HEK293 (cell line): ENCODE measurements around the gene ASIC3.

ENCODE experiments used
- BCL11B ChIP-seq: fragments of 450-650 bp; formaldehyde crosslinking; IDR thresholded peaks from 2 replicates; pipeline ENCODE4 v1.5.1; 2016; ENCODE audit warnings: low read depth, missing biosample characterization, missing genetic modification characterization
- GLI4 ChIP-seq: fragments of 450-650 bp; formaldehyde crosslinking; IDR thresholded peaks from 2 replicates; pipeline ENCODE4 v1.5.1; 2016; ENCODE audit warnings: missing biosample characterization, missing genetic modification characterization
- HOXA7 ChIP-seq: sonication (generic); formaldehyde crosslinking; IDR thresholded peaks from 2 replicates; pipeline ENCODE4 v1.8.1; 2022; ENCODE audit warnings: missing genetic modification reagents, borderline replicate concordance
- HOXD13 ChIP-seq: sonication (generic); formaldehyde crosslinking; IDR thresholded peaks from 2 replicates; pipeline ENCODE4 v1.8.0; 2022; ENCODE audit warnings: missing genetic modification reagents, borderline replicate concordance
- KLF16 ChIP-seq: fragments of 450-650 bp; formaldehyde crosslinking; IDR thresholded peaks from 2 replicates; pipeline ENCODE4 v1.5.1; 2017; ENCODE audit warnings: missing biosample characterization, missing genetic modification characterization
- SP3 ChIP-seq: fragments of 450-650 bp; formaldehyde crosslinking; IDR thresholded peaks from 2 replicates; pipeline ENCODE4 v1.5.1; 2016; ENCODE audit warnings: missing biosample characterization, missing genetic modification characterization
- ZBTB21 ChIP-seq: fragments of 450-650 bp; formaldehyde crosslinking; IDR thresholded peaks from 2 replicates; pipeline ENCODE4 v1.5.1; 2017; ENCODE audit warnings: missing biosample characterization, missing genetic modification characterization
- ZFP37 ChIP-seq: fragments of 450-650 bp; formaldehyde crosslinking; IDR thresholded peaks from 2 replicates; pipeline ENCODE4 v1.5.1; 2016; ENCODE audit warnings: missing biosample characterization, missing genetic modification characterization
- ZNF138 ChIP-seq: fragments of 450-650 bp; formaldehyde crosslinking; IDR thresholded peaks from 2 replicates; pipeline ENCODE4 v1.5.1; 2016; ENCODE audit warnings: missing biosample characterization, missing genetic modification characterization, borderline replicate concordance
- ZNF221 ChIP-seq: fragments of 450-650 bp; formaldehyde crosslinking; IDR thresholded peaks from 2 replicates; pipeline ENCODE4 v1.5.1; 2017; ENCODE audit warnings: missing biosample characterization, missing genetic modification characterization, borderline replicate concordance
- ZNF223 ChIP-seq: fragments of 450-650 bp; formaldehyde crosslinking; IDR thresholded peaks from 2 replicates; pipeline ENCODE4 v1.5.1; 2016; ENCODE audit warnings: missing biosample characterization, missing genetic modification characterization
- ZNF23 ChIP-seq: fragments of 450-650 bp; formaldehyde crosslinking; IDR thresholded peaks from 2 replicates; pipeline ENCODE4 v1.5.1; 2016; ENCODE audit warnings: missing biosample characterization, missing genetic modification characterization, borderline replicate concordance
- ZNF48 ChIP-seq: fragments of 450-650 bp; formaldehyde crosslinking; IDR thresholded peaks from 2 replicates; pipeline ENCODE4 v1.5.1; 2016; ENCODE audit warnings: missing biosample characterization, missing genetic modification characterization
- ZNF544 ChIP-seq: fragments of 450-650 bp; formaldehyde crosslinking; IDR thresholded peaks from 2 replicates; pipeline ENCODE4 v1.5.0; 2017; ENCODE audit warnings: missing biosample characterization, missing genetic modification characterization
- ZNF626 ChIP-seq: fragments of 450-650 bp; sonication (Bioruptor Pico); formaldehyde crosslinking; IDR thresholded peaks from 2 replicates; pipeline ENCODE4 v1.5.1; 2018; ENCODE audit warnings: missing biosample characterization, missing genetic modification characterization, inconsistent platforms
- ZNF768 ChIP-seq: fragments of 450-650 bp; formaldehyde crosslinking; IDR thresholded peaks from 2 replicates; pipeline ENCODE4 v1.5.1; 2018; ENCODE audit warnings: missing biosample characterization, mild to moderate bottlenecking, missing genetic modification characterization
- ZNF777 ChIP-seq: fragments of 450-650 bp; formaldehyde crosslinking; IDR thresholded peaks from 2 replicates; pipeline ENCODE4 v1.5.1; 2017; ENCODE audit warnings: missing biosample characterization, missing genetic modification characterization, borderline replicate concordance
- ZNF843 ChIP-seq: fragments of 450-650 bp; formaldehyde crosslinking; IDR thresholded peaks from 2 replicates; pipeline ENCODE4 v1.5.1; 2016; ENCODE audit warnings: missing biosample characterization, missing genetic modification characterization
- TF ChIP-seq, protein P1 (sequence below): fragments of 450-650 bp; formaldehyde crosslinking; IDR thresholded peaks from 2 replicates; pipeline ENCODE4 v1.5.1; 2017; ENCODE audit warnings: missing biosample characterization, missing genetic modification characterization
- TF ChIP-seq, protein P2 (sequence below): fragments of 450-650 bp; formaldehyde crosslinking; IDR thresholded peaks from 2 replicates; pipeline ENCODE4 v1.5.1; 2016; ENCODE audit warnings: missing biosample characterization, missing genetic modification characterization
- TF ChIP-seq, protein P3 (sequence below): fragments of 450-650 bp; formaldehyde crosslinking; IDR thresholded peaks from 2 replicates; pipeline ENCODE4 v1.5.1; 2016; ENCODE audit warnings: missing biosample characterization, missing genetic modification characterization
- TF ChIP-seq, protein P4 (sequence below): fragments of 450-650 bp; formaldehyde crosslinking; IDR thresholded peaks from 2 replicates; pipeline ENCODE4 v1.5.1; 2016; ENCODE audit warnings: missing biosample characterization, missing genetic modification characterization
- TF ChIP-seq, protein P5 (sequence below): fragments of 450-650 bp; formaldehyde crosslinking; conservative IDR thresholded peaks from 2 replicates; pipeline ENCODE4 v1.5.1; 2016; ENCODE audit warnings: low read depth, missing biosample characterization, missing genetic modification characterization
- TF ChIP-seq, protein P6 (sequence below): fragments of 450-650 bp; formaldehyde crosslinking; IDR thresholded peaks from 2 replicates; pipeline ENCODE4 v1.5.1; 2017; ENCODE audit warnings: missing biosample characterization, missing genetic modification characterization
- TF ChIP-seq, protein P7 (sequence below): fragments of 450-650 bp; formaldehyde crosslinking; IDR thresholded peaks from 2 replicates; pipeline ENCODE4 v1.5.1; 2016; ENCODE audit warnings: missing biosample characterization, missing genetic modification characterization

Gene ASIC3

DNA sequence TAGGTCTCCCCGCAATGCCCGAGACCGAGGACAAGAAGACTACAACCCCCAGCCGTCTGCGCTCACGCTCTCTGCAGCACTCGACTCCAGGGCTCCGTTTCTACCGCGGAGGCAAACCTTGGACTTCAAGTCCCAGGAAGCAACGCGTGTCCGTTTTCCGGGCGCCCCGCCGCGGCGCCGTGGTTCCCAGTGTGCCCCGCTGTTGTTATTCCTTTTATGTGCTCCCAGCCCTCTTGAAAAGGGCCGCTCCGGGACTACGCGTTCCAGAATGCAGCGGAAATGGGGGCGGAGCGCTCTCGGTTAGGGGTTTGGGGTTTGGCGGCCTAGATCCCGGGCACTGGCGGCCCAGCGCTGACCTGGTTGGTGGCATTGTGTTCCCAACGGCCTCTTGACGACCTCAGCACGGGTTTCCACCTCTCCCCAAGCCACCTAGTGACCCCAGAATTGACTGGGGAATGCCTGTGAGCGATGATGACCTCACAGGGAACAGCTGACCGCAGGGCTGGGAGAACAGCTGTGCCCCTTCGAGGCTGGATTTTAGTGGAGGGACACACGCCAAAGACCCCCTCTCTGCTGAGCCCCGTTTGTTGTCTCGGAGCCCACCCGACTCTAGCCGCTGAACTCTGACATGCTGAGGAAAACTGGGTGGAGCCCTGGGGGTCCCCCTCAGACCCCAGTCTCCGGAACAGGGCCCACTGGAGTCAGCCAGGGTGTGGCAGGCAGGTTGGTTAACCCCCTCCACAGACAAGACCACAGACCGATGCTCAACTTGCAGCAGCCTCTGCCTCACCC is 9.9 kb downstream of the ASIC3 start (continued):
- TF ChIP-seq, protein P1, sequence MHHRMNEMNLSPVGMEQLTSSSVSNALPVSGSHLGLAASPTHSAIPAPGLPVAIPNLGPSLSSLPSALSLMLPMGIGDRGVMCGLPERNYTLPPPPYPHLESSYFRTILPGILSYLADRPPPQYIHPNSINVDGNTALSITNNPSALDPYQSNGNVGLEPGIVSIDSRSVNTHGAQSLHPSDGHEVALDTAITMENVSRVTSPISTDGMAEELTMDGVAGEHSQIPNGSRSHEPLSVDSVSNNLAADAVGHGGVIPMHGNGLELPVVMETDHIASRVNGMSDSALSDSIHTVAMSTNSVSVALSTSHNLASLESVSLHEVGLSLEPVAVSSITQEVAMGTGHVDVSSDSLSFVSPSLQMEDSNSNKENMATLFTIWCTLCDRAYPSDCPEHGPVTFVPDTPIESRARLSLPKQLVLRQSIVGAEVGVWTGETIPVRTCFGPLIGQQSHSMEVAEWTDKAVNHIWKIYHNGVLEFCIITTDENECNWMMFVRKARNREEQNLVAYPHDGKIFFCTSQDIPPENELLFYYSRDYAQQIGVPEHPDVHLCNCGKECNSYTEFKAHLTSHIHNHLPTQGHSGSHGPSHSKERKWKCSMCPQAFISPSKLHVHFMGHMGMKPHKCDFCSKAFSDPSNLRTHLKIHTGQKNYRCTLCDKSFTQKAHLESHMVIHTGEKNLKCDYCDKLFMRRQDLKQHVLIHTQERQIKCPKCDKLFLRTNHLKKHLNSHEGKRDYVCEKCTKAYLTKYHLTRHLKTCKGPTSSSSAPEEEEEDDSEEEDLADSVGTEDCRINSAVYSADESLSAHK (tag by site-specific recombination): peak; percentile 55; the same call in 1 of the 2 replicates
- TF ChIP-seq, protein P2, sequence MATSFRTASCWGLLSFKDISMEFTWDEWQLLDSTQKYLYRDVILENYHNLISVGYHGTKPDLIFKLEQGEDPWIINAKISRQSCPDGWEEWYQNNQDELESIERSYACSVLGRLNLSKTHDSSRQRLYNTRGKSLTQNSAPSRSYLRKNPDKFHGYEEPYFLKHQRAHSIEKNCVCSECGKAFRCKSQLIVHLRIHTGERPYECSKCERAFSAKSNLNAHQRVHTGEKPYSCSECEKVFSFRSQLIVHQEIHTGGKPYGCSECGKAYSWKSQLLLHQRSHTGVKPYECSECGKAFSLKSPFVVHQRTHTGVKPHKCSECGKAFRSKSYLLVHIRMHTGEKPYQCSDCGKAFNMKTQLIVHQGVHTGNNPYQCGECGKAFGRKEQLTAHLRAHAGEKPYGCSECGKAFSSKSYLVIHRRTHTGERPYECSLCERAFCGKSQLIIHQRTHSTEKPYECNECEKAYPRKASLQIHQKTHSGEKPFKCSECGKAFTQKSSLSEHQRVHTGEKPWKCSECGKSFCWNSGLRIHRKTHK (tag by site-specific recombination): no peak
- TF ChIP-seq, protein P3, sequence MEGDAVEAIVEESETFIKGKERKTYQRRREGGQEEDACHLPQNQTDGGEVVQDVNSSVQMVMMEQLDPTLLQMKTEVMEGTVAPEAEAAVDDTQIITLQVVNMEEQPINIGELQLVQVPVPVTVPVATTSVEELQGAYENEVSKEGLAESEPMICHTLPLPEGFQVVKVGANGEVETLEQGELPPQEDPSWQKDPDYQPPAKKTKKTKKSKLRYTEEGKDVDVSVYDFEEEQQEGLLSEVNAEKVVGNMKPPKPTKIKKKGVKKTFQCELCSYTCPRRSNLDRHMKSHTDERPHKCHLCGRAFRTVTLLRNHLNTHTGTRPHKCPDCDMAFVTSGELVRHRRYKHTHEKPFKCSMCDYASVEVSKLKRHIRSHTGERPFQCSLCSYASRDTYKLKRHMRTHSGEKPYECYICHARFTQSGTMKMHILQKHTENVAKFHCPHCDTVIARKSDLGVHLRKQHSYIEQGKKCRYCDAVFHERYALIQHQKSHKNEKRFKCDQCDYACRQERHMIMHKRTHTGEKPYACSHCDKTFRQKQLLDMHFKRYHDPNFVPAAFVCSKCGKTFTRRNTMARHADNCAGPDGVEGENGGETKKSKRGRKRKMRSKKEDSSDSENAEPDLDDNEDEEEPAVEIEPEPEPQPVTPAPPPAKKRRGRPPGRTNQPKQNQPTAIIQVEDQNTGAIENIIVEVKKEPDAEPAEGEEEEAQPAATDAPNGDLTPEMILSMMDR (tag by site-specific recombination): no peak
- TF ChIP-seq ZNF768 (tag by site-specific recombination) (no peak), ZNF777 (tag by site-specific recombination) (no peak), ZFP37 (tag by site-specific recombination) (no peak), ZNF843 (tag by site-specific recombination) (peak; percentile 54; the same call in 1 of the 2 replicates), HOXD13 (CRISPR knock-in tag) (no peak), GLI4 (no peak), SP3 (tag by site-specific recombination) (peak; percentile 98), ZNF626 (tag by site-specific recombination) (no peak), ZNF544 (tag by site-specific recombination) (no peak), ZNF221 (tag by site-specific recombination) (no peak), BCL11B (tag by site-specific recombination) (peak; percentile 66; the same call in 1 of the 2 replicates), ZNF23 (tag by site-specific recombination) (no peak), ZNF223 (tag by site-specific recombination) (no peak), HOXA7 (CRISPR knock-in tag) (no peak), KLF16 (tag by site-specific recombination) (peak; percentile 52), ZBTB21 (tag by site-specific recombination) (peak; percentile 93), ZNF138 (tag by site-specific recombination) (no peak), ZNF48 (no peak)
- TF ChIP-seq, protein P4, sequence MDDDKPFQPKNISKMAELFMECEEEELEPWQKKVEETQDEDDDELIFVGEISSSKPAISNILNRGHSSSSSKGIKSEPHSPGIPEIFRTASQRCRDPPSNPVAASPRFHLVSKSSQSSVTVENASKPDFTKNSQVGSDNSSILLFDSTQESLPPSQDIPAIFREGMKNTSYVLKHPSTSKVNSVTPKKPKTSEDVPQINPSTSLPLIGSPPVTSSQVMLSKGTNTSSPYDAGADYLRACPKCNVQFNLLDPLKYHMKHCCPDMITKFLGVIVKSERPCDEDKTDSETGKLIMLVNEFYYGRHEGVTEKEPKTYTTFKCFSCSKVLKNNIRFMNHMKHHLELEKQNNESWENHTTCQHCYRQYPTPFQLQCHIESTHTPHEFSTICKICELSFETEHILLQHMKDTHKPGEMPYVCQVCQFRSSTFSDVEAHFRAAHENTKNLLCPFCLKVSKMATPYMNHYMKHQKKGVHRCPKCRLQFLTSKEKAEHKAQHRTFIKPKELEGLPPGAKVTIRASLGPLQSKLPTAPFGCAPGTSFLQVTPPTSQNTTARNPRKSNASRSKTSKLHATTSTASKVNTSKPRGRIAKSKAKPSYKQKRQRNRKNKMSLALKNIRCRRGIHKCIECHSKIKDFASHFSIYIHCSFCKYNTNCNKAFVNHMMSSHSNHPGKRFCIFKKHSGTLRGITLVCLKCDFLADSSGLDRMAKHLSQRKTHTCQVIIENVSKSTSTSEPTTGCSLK (tag by site-specific recombination): no peak
- TF ChIP-seq, protein P5, sequence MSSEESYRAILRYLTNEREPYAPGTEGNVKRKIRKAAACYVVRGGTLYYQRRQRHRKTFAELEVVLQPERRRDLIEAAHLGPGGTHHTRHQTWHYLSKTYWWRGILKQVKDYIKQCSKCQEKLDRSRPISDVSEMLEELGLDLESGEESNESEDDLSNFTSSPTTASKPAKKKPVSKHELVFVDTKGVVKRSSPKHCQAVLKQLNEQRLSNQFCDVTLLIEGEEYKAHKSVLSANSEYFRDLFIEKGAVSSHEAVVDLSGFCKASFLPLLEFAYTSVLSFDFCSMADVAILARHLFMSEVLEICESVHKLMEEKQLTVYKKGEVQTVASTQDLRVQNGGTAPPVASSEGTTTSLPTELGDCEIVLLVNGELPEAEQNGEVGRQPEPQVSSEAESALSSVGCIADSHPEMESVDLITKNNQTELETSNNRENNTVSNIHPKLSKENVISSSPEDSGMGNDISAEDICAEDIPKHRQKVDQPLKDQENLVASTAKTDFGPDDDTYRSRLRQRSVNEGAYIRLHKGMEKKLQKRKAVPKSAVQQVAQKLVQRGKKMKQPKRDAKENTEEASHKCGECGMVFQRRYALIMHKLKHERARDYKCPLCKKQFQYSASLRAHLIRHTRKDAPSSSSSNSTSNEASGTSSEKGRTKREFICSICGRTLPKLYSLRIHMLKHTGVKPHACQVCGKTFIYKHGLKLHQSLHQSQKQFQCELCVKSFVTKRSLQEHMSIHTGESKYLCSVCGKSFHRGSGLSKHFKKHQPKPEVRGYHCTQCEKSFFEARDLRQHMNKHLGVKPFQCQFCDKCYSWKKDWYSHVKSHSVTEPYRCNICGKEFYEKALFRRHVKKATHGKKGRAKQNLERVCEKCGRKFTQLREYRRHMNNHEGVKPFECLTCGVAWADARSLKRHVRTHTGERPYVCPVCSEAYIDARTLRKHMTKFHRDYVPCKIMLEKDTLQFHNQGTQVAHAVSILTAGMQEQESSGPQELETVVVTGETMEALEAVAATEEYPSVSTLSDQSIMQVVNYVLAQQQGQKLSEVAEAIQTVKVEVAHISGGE (tag by site-specific recombination): peak; percentile 74
- TF ChIP-seq, protein P6, sequence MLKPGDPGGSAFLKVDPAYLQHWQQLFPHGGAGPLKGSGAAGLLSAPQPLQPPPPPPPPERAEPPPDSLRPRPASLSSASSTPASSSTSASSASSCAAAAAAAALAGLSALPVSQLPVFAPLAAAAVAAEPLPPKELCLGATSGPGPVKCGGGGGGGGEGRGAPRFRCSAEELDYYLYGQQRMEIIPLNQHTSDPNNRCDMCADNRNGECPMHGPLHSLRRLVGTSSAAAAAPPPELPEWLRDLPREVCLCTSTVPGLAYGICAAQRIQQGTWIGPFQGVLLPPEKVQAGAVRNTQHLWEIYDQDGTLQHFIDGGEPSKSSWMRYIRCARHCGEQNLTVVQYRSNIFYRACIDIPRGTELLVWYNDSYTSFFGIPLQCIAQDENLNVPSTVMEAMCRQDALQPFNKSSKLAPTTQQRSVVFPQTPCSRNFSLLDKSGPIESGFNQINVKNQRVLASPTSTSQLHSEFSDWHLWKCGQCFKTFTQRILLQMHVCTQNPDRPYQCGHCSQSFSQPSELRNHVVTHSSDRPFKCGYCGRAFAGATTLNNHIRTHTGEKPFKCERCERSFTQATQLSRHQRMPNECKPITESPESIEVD (tag by site-specific recombination): no peak
- TF ChIP-seq, protein P7, sequence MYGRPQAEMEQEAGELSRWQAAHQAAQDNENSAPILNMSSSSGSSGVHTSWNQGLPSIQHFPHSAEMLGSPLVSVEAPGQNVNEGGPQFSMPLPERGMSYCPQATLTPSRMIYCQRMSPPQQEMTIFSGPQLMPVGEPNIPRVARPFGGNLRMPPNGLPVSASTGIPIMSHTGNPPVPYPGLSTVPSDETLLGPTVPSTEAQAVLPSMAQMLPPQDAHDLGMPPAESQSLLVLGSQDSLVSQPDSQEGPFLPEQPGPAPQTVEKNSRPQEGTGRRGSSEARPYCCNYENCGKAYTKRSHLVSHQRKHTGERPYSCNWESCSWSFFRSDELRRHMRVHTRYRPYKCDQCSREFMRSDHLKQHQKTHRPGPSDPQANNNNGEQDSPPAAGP: peak; percentile 31; the same call in 1 of the 2 replicates
